Hematopoietic multipotent progenitor cell treated with erythropoietin and hydrocortisone succinate and interleukin-3 and kit ligand, for 17 days (in vitro differentiated cells): ENCODE data around the gene C12orf60.
A peak's percentile ranks its signal among the peaks of the same experiment; 100 is the strongest.

Experiments
- DNase-seq: peaks from one replicate; pipeline ENCODE4 v3.0.0-alpha.2; 2015; ENCODE audit warnings: low spot score

The C12orf60 gene

GRCh38 chr12:14777271-14777670 lies 26.2 kb upstream of the C12orf60 start:
- no peak for DNase-seq

- DNase-seq: no peak
These were observed 23.6 kb upstream of the C12orf60 start for GRCh38 chr12:14779834-14780233.

GRCh38 chr12:14780859-14781258 lies 22.6 kb upstream of the C12orf60 start:
- no peak for DNase-seq

GRCh38 chr12:14781563-14781962 lies 21.9 kb upstream of the C12orf60 start:
- no peak for DNase-seq

- DNase-seq: no peak
These were observed 20.7 kb upstream of the C12orf60 start for GRCh38 chr12:14782756-14783155.

- no peak for DNase-seq
These were observed 19.0 kb upstream of the C12orf60 start for GRCh38 chr12:14784471-14784870.

GRCh38 chr12:14785568-14785967 lies 17.9 kb upstream of the C12orf60 start:
- DNase-seq: no peak

GRCh38 chr12:14795028-14795448 lies 8.4 kb upstream of the C12orf60 start:
- no peak for DNase-seq

- DNase-seq: no peak
These were observed 1.2 kb upstream of the C12orf60 start for GRCh38 chr12:14802247-14802646.

- no peak for DNase-seq
These were observed 804 bp upstream of the C12orf60 start for GRCh38 chr12:14802721-14803010.

- no peak for DNase-seq
These were observed 325 bp downstream of the C12orf60 start for GRCh38 chr12:14803830-14804160.

GRCh38 chr12:14810167-14810952 lies 6.9 kb downstream of the C12orf60 start:
- DNase-seq: no peak

GRCh38 chr12:14810953-14811483 lies 7.5 kb downstream of the C12orf60 start:
- DNase-seq: peak; percentile 79

GRCh38 chr12:14811486-14811885 lies 8.0 kb downstream of the C12orf60 start:
- no peak for DNase-seq

- DNase-seq: no peak
These were observed 10.5 kb downstream of the C12orf60 start, which contains the start of gene SMCO3 for GRCh38 chr12:14814014-14814413. SMCO3 (minus strand) TSS chr12:14814182; CDS start chr12:14806680, 7,502 bp downstream.

- no peak for DNase-seq
These were observed 20.7 kb downstream of the C12orf60 start for GRCh38 chr12:14824012-14824634.

- no peak for DNase-seq
These were observed 21.8 kb downstream of the C12orf60 start for GRCh38 chr12:14825256-14825655.

GRCh38 chr12:14826491-14826890 lies 23.0 kb downstream of the C12orf60 start:
- DNase-seq: no peak

GRCh38 chr12:14827043-14827442 lies 23.6 kb downstream of the C12orf60 start:
- no peak for DNase-seq

GRCh38 chr12:14828892-14829291 lies 25.4 kb downstream of the C12orf60 start:
- no peak for DNase-seq

- DNase-seq: no peak
These were observed 29.9 kb downstream of the C12orf60 start for GRCh38 chr12:14833336-14833735.

GRCh38 chr12:14833952-14834351 lies 30.5 kb downstream of the C12orf60 start:
- peak; percentile 45 for DNase-seq

GRCh38 chr12:14834509-14834908 lies 31.0 kb downstream of the C12orf60 start:
- DNase-seq: peak; percentile 43
